Measurements from ENCODE around the gene PPP1R36. TPM values are rescaled to one million over a fixed set of nuclear protein-coding genes. Genes with fewer than 3 reads are reported as not detected.

The PPP1R36 gene
- total RNA-seq, 1 experiment from 2014 or later: 0.50 TPM

DNA sequence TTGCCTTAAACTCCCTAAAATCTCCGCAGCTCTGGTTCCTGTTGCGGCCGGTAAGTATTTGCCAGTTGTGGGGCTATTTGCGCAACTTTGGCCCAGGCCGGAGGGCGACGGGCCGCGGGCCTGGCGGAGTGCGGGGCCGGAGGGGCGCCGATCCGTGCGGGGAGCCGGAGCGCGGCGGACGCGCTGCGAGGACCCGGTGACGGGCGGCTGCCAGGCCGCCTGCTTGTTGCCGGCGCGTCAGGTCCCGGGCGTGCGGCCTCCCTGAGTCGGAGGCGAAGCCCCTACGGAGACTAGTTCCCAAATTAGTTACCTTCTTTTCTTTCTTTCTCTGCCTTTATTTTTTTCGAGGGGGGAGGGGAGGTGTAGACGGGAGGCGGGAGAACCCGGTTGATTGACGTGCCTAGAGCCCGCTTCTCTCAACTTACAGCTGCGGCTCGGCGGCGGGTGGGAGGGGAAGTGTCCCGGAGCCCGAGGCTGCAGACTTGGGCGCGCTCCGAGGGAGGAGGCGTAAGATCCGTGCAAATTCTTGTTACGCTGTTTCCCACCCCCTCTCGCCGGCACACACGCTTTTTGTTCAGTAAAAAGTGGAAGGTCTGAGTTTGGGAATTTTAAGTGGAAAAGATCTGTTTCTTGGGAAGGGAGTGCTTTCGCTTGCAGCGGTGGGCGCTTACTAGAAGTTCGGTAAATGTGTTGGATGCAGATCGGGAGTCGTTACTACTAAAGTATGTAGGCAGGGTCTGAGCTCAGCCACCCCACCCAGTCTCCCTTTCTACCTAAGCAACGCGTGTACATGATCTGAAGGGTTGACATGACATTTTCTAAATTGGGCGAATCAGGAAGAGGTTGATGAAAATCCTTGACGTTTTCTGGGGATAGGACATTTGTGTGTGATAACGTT is 44.6 kb upstream of the PPP1R36 start:
- Mint-ChIP-seq H3K27ac (peak overlapping the region; percentile 86 to 98 (median 97)), H3K36me3 (ENCODE audit: insufficient read depth in 1 of 3, low read depth in 3 of 3) (peaks cover 0 to 7% (median 3%) of the 10 kb centered on the region in 3 experiments; a peak in 3 of 7 replicates), H3K4me3 (peak overlapping the region; percentile 84 to 86), H3K4me1 (peaks cover 54 to 55% of the 10 kb centered on the region in 2 experiments), H3K9me3 (no peaks in the 10 kb centered on the region), H3K27me3 (ENCODE audit: low read depth) (no peaks in the 10 kb centered on the region)
- TF ChIP-seq, protein P1, sequence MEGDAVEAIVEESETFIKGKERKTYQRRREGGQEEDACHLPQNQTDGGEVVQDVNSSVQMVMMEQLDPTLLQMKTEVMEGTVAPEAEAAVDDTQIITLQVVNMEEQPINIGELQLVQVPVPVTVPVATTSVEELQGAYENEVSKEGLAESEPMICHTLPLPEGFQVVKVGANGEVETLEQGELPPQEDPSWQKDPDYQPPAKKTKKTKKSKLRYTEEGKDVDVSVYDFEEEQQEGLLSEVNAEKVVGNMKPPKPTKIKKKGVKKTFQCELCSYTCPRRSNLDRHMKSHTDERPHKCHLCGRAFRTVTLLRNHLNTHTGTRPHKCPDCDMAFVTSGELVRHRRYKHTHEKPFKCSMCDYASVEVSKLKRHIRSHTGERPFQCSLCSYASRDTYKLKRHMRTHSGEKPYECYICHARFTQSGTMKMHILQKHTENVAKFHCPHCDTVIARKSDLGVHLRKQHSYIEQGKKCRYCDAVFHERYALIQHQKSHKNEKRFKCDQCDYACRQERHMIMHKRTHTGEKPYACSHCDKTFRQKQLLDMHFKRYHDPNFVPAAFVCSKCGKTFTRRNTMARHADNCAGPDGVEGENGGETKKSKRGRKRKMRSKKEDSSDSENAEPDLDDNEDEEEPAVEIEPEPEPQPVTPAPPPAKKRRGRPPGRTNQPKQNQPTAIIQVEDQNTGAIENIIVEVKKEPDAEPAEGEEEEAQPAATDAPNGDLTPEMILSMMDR (conservative IDR thresholded peaks at IDR 0.05): no peak
- H4K8ac ChIP-seq (replicated peaks; ENCODE audit: insufficient read length, low read depth, low read length): no peak overlapping the region
- no peaks in the 10 kb centered on the region; the same call in 1 of the 2 replicates for H3K4me1 ChIP-seq (ENCODE audit: insufficient read depth, low read length)
- peak overlapping the region; percentile 77 for H3K9ac ChIP-seq (ENCODE audit: extremely low read depth, insufficient read length, low read length)
- no peak overlapping the region for H2BK120ac ChIP-seq (ENCODE audit: low read depth, low read length, poor library complexity, severe bottlenecking)
- H3K79me1 ChIP-seq (ENCODE audit: insufficient read depth, low read depth, low read length, poor library complexity, severe bottlenecking): no peaks in the 10 kb centered on the region
- peak overlapping the region; percentile 66 for H3K27ac ChIP-seq (ENCODE audit: insufficient read length, low read depth, low read length)
- H3K79me2 ChIP-seq (ENCODE audit: insufficient read depth, low read length): peaks cover 27% of the 10 kb centered on the region; the same call in 1 of the 2 replicates
- H3K4me2 ChIP-seq (ENCODE audit: insufficient read depth, insufficient read length, low read length): peak overlapping the region; percentile 91
- no peak overlapping the region for H2BK12ac ChIP-seq (ENCODE audit: insufficient read length, low read depth, low read length)
- H3K23ac ChIP-seq (ENCODE audit: insufficient read length, low read depth, low read length): no peak overlapping the region
- no peaks in the 10 kb centered on the region for H3K27me3 ChIP-seq (ENCODE audit: insufficient read depth, low read length)
- H3K14ac ChIP-seq (ENCODE audit: insufficient read depth, low read length): peak overlapping the region; percentile 98
- H2BK15ac ChIP-seq (ENCODE audit: low read depth, low read length): no peak overlapping the region
- WGBS (ENCODE audit: extremely low coverage, insufficient read length, low lambda C conversion rate): no CpG with 5 or more reads among the region's 68 CpGs
- H2BK20ac ChIP-seq (ENCODE audit: low read depth, low read length, poor library complexity, severe bottlenecking): no peak overlapping the region
- no peak overlapping the region for H2AFZ ChIP-seq (ENCODE audit: low read length)
- no peaks in the 10 kb centered on the region for H3K9me3 ChIP-seq (ENCODE audit: control insufficient read depth, low read depth, low read length)
- H4K5ac ChIP-seq (ENCODE audit: insufficient read length, low read depth, low read length): peak overlapping the region; percentile 18
- H4K91ac ChIP-seq (ENCODE audit: insufficient read length, low read depth, low read length): no peak overlapping the region
- H3K18ac ChIP-seq (ENCODE audit: insufficient read length, low read depth, low read length): peak overlapping the region; percentile 97
- H3K56ac ChIP-seq (ENCODE audit: insufficient read length, low read depth, low read length): no peak overlapping the region
- no peaks in the 10 kb centered on the region for H4K20me1 ChIP-seq (ENCODE audit: control insufficient read depth, insufficient read depth, insufficient read length)
- DNase-seq: peak; percentile 88
- peaks cover 15% of the 10 kb centered on the region for H3K23me2 ChIP-seq (ENCODE audit: insufficient read length, low read depth, low read length, poor library complexity, severe bottlenecking)
- H2BK5ac ChIP-seq (ENCODE audit: insufficient read length, low read length): no peak overlapping the region
- no peak overlapping the region for H3T11ph ChIP-seq (ENCODE audit: low read length)
- no peak overlapping the region for H2AK5ac ChIP-seq (ENCODE audit: insufficient read length, low read length)
- no peak overlapping the region; the same call in 1 of the 2 replicates for H3K4ac ChIP-seq (ENCODE audit: low read depth, low read length)

Data from H9 (cell line).